ENCODE results near the gene STARD3NL. TPM values are rescaled to one million over a fixed set of nuclear protein-coding genes. Genes with fewer than 3 reads are reported as not detected.
A peak's percentile ranks its signal among the peaks of the same experiment; 100 is the strongest.

STARD3NL gene
- total RNA-seq = 10 to 100 TPM; 10.9 to 19.7 TPM

GRCh38 chr7:38178004-38178694, at the start of gene STARD3NL:
Gene STARD3NL (plus strand): TSS chr7:38178245. CDS start chr7:38207505, 29,260 bp downstream.
- TF ChIP-seq POLR2A (IDR thresholded peaks at IDR 0.05) (peak in 2 of 3 donors; percentile 65 to 78), CTCF (IDR thresholded peaks at IDR 0.05) (peak in 4 of 7 experiments; percentile 22 to 47 (median 32))
- intact Hi-C loops (cut with DNase I) = no loop called here
- Histone ChIP-seq H3K27me3 (no peaks in the 10 kb centered on the region), H3K4me1 (peaks cover 16% of the 10 kb centered on the region), H3K36me3 (replicated peaks in 1 of 2; ENCODE audit: insufficient read depth in 1 of 2, low read depth in 2 of 2) (no peaks in the 10 kb centered on the region), H3K27ac (peak within 1 kb of the TSS; percentile 58 to 89 (median 74)), H3K4me3 (peak within 1 kb of the TSS; percentile 26 to 88), H3K9me3 (no peaks in the 10 kb centered on the region)
- WGBS, 2 donors = 0% methylated on average over 23 to 46 of the region's 51 CpGs
- ATAC-seq = peak; percentile 99
- peak; percentile 95 to 100 (median 98) for DNase-seq

- H3K27ac ChIP-seq = no peak overlapping the region
- H3K4me1 ChIP-seq = no peaks in the 10 kb centered on the region
- WGBS, 2 donors = 84 to 90% methylated on average over 3 of the region's 3 CpGs
- no peaks in the 10 kb centered on the region for H3K27me3 ChIP-seq
- H3K9me3 ChIP-seq = no peaks in the 10 kb centered on the region
- no peak for TF ChIP-seq POLR2A (IDR thresholded peaks at IDR 0.05)
- no peak for TF ChIP-seq CTCF (IDR thresholded peaks at IDR 0.05)
- intact Hi-C loops (cut with DNase I) = no loop called here
- H3K36me3 ChIP-seq (replicated peaks in 1 of 2; ENCODE audit: insufficient read depth in 1 of 2, low read depth in 2 of 2) = no peaks in the 10 kb centered on the region
- H3K4me3 ChIP-seq = no peak overlapping the region
- no peak for ATAC-seq
- no peak for DNase-seq
Measured at GRCh38 chr7:38129162-38129561, 48.9 kb upstream of the STARD3NL start.

DNA sequence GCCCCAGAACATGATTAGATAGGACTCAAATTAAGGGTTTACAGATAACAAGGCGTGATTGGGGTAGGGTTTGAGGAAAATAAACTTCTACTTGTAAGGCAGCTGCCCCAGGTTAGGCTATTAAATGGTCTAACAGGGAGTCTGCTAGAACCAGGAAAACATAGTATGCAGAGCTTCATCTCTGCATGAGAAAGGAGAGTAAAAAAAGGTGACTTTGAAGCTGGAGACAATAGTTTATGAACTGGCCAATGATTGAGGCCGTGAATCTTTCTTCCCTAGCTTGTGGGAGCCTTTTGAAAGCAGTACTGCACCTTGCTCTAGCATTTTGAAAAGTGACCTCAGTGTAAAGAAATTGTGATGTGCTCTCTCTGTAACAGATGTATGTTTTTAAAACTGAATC, 48.5 kb upstream of the STARD3NL start:
- 67 to 73% methylated on average over 2 of the region's 2 CpGs for WGBS, 2 donors
- Histone ChIP-seq H3K36me3 (replicated peaks in 1 of 2; ENCODE audit: insufficient read depth in 1 of 2, low read depth in 2 of 2) (no peaks in the 10 kb centered on the region), H3K4me3 (no peak overlapping the region), H3K27ac (no peak overlapping the region), H3K4me1 (no peaks in the 10 kb centered on the region), H3K27me3 (no peaks in the 10 kb centered on the region), H3K9me3 (no peaks in the 10 kb centered on the region)
- intact Hi-C loops (cut with DNase I) = no loop called here
- TF ChIP-seq CTCF (IDR thresholded peaks at IDR 0.05) (no peak), POLR2A (IDR thresholded peaks at IDR 0.05) (no peak)
- DNase-seq (no peak), ATAC-seq (no peak)

- intact Hi-C loops (cut with DNase I) = no loop called here
Measured at GRCh38 chr7:38138171-38138570, 39.9 kb upstream of the STARD3NL start.

More at GRCh38 chr7:38138171-38138570, 39.9 kb upstream of the STARD3NL start:
- Histone ChIP-seq H3K36me3 (replicated peaks in 1 of 2; ENCODE audit: insufficient read depth in 1 of 2, low read depth in 2 of 2) (no peaks in the 10 kb centered on the region), H3K27ac (no peak overlapping the region), H3K4me3 (no peak overlapping the region), H3K27me3 (no peaks in the 10 kb centered on the region), H3K9me3 (no peaks in the 10 kb centered on the region), H3K4me1 (no peaks in the 10 kb centered on the region)
- 82 to 88% methylated on average over 2 of the region's 2 CpGs for WGBS, 2 donors
- TF ChIP-seq POLR2A (IDR thresholded peaks at IDR 0.05) = no peak
- TF ChIP-seq CTCF (IDR thresholded peaks at IDR 0.05) = no peak
- DNase-seq (no peak), ATAC-seq (no peak)

Data from body of pancreas (tissue), 4 donors.